ENCODE measurements around the gene NDUFC2. TPM values are rescaled to one million over a fixed set of nuclear protein-coding genes. Genes with fewer than 3 reads are reported as not detected.
A peak's percentile ranks its signal among the peaks of the same experiment; 100 is the strongest.

Gene NDUFC2
- total and polyA plus RNA-seq, 2 donors (not counting 1 experiment from before 2014, with no cell fraction given): 93.9 to 101 TPM

DNA sequence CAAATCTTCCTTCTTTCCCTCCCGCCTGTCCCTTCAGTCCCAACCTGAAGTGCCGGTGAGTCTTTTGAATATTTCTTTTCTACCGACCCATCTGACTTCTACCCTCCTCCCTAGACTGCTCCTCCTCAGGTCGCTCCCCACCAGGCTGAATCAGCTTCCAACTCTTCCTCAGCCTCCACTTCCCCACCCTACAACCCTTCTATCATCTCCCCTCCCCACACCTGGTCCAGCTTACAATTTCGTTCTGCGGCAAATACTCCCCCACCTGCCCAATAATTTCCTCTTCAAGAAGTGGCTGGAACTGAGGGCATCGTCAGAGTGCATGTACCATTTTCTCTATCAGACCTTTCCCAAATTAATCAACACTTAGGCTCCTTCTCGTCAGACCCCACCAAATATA lies 2.5 kb upstream of the NDUFC2 start:
- Histone ChIP-seq H3K36me3 (ENCODE audit: control insufficient read depth, insufficient read depth, low read length) (no peaks in the 10 kb centered on the region), H3K4me3 (replicated peaks in 1 of 4; ENCODE audit: control extremely low read depth in 1 of 4, insufficient read depth in 1 of 4, low read depth in 3 of 4, low read length in 4 of 4) (no peak overlapping the region), H3K4me2 (ENCODE audit: extremely low read depth, insufficient read depth, low read length) (no peak overlapping the region), H2AFZ (ENCODE audit: low read length) (no peak overlapping the region), H4K20me1 (ENCODE audit: control insufficient read depth, extremely low read depth, insufficient read depth, low read length) (no peaks in the 10 kb centered on the region), H3K4me1 (ENCODE audit: control insufficient read depth, extremely low read depth, insufficient read depth, low read length) (peaks cover 2% of the 10 kb centered on the region), H3K79me2 (ENCODE audit: control insufficient read depth, insufficient read depth, low read length) (peaks cover 26% of the 10 kb centered on the region), H3K9ac (ENCODE audit: insufficient read depth, low read length) (no peak overlapping the region), H3K27me3 (ENCODE audit: control insufficient read depth, insufficient read depth, low read length) (no peaks in the 10 kb centered on the region), H3K27ac (ENCODE audit: insufficient read depth, low read length) (no peak overlapping the region), H3K9me3 (ENCODE audit: control insufficient read depth, insufficient read depth, low read depth, low read length) (no peaks in the 10 kb centered on the region)
- DNase-seq (ENCODE audit: low read depth in 2 of 2): no peak
- TF ChIP-seq, protein P1, sequence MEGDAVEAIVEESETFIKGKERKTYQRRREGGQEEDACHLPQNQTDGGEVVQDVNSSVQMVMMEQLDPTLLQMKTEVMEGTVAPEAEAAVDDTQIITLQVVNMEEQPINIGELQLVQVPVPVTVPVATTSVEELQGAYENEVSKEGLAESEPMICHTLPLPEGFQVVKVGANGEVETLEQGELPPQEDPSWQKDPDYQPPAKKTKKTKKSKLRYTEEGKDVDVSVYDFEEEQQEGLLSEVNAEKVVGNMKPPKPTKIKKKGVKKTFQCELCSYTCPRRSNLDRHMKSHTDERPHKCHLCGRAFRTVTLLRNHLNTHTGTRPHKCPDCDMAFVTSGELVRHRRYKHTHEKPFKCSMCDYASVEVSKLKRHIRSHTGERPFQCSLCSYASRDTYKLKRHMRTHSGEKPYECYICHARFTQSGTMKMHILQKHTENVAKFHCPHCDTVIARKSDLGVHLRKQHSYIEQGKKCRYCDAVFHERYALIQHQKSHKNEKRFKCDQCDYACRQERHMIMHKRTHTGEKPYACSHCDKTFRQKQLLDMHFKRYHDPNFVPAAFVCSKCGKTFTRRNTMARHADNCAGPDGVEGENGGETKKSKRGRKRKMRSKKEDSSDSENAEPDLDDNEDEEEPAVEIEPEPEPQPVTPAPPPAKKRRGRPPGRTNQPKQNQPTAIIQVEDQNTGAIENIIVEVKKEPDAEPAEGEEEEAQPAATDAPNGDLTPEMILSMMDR (conservative IDR thresholded peaks at IDR 0.05 in 1 of 2, IDR thresholded peaks at IDR 0.05 in 1 of 2; ENCODE audit: low read depth in 1 of 2, low read length in 2 of 2): no peak
- no peak for TF ChIP-seq EZH2 (IDR thresholded peaks at IDR 0.05; ENCODE audit: low read length, missing control alignments)

DNA sequence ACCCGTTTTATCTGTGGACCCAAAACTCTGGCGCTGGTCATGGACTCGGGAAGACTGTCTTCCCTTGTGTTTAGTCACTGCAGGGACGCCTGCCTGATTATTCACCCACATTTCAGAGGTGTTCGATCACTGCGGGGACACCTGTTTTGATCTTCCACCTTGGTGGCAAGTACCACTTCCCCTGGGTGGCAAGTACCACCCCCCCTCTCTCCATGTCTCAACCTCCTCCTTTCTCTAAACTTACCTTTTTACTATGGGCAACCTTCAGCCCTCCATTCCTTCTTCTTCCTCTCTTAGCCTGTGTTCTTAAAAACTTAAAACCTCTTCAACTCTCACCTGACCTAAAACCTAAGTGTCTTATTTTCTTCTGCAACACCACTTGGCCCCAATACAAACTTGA lies 1.9 kb upstream of the NDUFC2 start:
- Histone ChIP-seq H4K20me1 (ENCODE audit: control insufficient read depth, extremely low read depth, insufficient read depth, low read length) (no peaks in the 10 kb centered on the region), H2AFZ (ENCODE audit: low read length) (no peak overlapping the region), H3K27me3 (ENCODE audit: control insufficient read depth, insufficient read depth, low read length) (no peaks in the 10 kb centered on the region), H3K79me2 (ENCODE audit: control insufficient read depth, insufficient read depth, low read length) (peaks cover 31% of the 10 kb centered on the region), H3K4me3 (replicated peaks in 1 of 4; ENCODE audit: control extremely low read depth in 1 of 4, insufficient read depth in 1 of 4, low read depth in 3 of 4, low read length in 4 of 4) (no peak overlapping the region), H3K4me2 (ENCODE audit: extremely low read depth, insufficient read depth, low read length) (no peak overlapping the region), H3K27ac (ENCODE audit: insufficient read depth, low read length) (no peak overlapping the region), H3K36me3 (ENCODE audit: control insufficient read depth, insufficient read depth, low read length) (no peaks in the 10 kb centered on the region), H3K4me1 (ENCODE audit: control insufficient read depth, extremely low read depth, insufficient read depth, low read length) (peaks cover 2% of the 10 kb centered on the region), H3K9me3 (ENCODE audit: control insufficient read depth, insufficient read depth, low read depth, low read length) (no peaks in the 10 kb centered on the region), H3K9ac (ENCODE audit: insufficient read depth, low read length) (no peak overlapping the region)
- TF ChIP-seq EZH2 (IDR thresholded peaks at IDR 0.05; ENCODE audit: low read length, missing control alignments): no peak
- TF ChIP-seq, protein P1 (conservative IDR thresholded peaks at IDR 0.05 in 1 of 2, IDR thresholded peaks at IDR 0.05 in 1 of 2; ENCODE audit: low read depth in 1 of 2, low read length in 2 of 2): no peak
- no peak for DNase-seq (ENCODE audit: low read depth in 2 of 2)

GRCh38 chr11:78080818-78081495 lies 1.3 kb upstream of the NDUFC2 start:
- peaks cover 36% of the 10 kb centered on the region for H3K79me2 ChIP-seq (ENCODE audit: control insufficient read depth, insufficient read depth, low read length)
- H4K20me1 ChIP-seq (ENCODE audit: control insufficient read depth, extremely low read depth, insufficient read depth, low read length): no peaks in the 10 kb centered on the region
- TF ChIP-seq, protein P1 (conservative IDR thresholded peaks at IDR 0.05 in 1 of 2, IDR thresholded peaks at IDR 0.05 in 1 of 2; ENCODE audit: low read depth in 1 of 2, low read length in 2 of 2): no peak
- TF ChIP-seq EZH2 (IDR thresholded peaks at IDR 0.05; ENCODE audit: low read length, missing control alignments): no peak
- H3K27me3 ChIP-seq (ENCODE audit: control insufficient read depth, insufficient read depth, low read length): no peaks in the 10 kb centered on the region
- H3K9me3 ChIP-seq (ENCODE audit: control insufficient read depth, insufficient read depth, low read depth, low read length): no peaks in the 10 kb centered on the region
- peak overlapping the region in 1 of 4 experiments; percentile 89 for H3K4me3 ChIP-seq (replicated peaks in 1 of 4; ENCODE audit: control extremely low read depth in 1 of 4, insufficient read depth in 1 of 4, low read depth in 3 of 4, low read length in 4 of 4)
- peak overlapping the region; percentile 44 for H2AFZ ChIP-seq (ENCODE audit: low read length)
- H3K9ac ChIP-seq (ENCODE audit: insufficient read depth, low read length): no peak overlapping the region
- peak overlapping the region; percentile 96 for H3K27ac ChIP-seq (ENCODE audit: insufficient read depth, low read length)
- H3K4me1 ChIP-seq (ENCODE audit: control insufficient read depth, extremely low read depth, insufficient read depth, low read length): peaks cover 2% of the 10 kb centered on the region
- no peaks in the 10 kb centered on the region for H3K36me3 ChIP-seq (ENCODE audit: control insufficient read depth, insufficient read depth, low read length)
- DNase-seq (ENCODE audit: low read depth in 2 of 2): peak; percentile 60 to 98
- H3K4me2 ChIP-seq (ENCODE audit: extremely low read depth, insufficient read depth, low read length): no peak overlapping the region
